HEK293 (cell line): ENCODE results near the gene ZNF611.

Experiments used
- YY1 ChIP-seq: fragments of 450-650 bp; formaldehyde crosslinking; IDR thresholded peaks from 2 replicates; pipeline ENCODE4 v1.5.1; 2018; ENCODE audit warnings: missing biosample characterization, missing genetic modification characterization
- ZNF248 ChIP-seq: fragments of 450-650 bp; formaldehyde crosslinking; IDR thresholded peaks from 2 replicates; pipeline ENCODE4 v1.5.1; 2017; ENCODE audit warnings: missing biosample characterization, missing genetic modification characterization
- TF ChIP-seq, protein P1 (sequence below): fragments of 450-650 bp; formaldehyde crosslinking; IDR thresholded peaks from 2 replicates; pipeline ENCODE4 v1.5.1; 2016; ENCODE audit warnings: missing biosample characterization, missing genetic modification characterization
- TF ChIP-seq, protein P2 (sequence below): sonication (generic); formaldehyde crosslinking; IDR thresholded peaks from 2 replicates; pipeline ENCODE4 v1.8.1; 2022; ENCODE audit warnings: mild to moderate bottlenecking, moderate library complexity, missing genetic modification reagents
- TF ChIP-seq, protein P3 (sequence below): fragments of 450-650 bp; formaldehyde crosslinking; conservative IDR thresholded peaks from 2 replicates; pipeline ENCODE4 v1.5.1; 2016; ENCODE audit warnings: low read depth, missing biosample characterization, missing genetic modification characterization

DNA sequence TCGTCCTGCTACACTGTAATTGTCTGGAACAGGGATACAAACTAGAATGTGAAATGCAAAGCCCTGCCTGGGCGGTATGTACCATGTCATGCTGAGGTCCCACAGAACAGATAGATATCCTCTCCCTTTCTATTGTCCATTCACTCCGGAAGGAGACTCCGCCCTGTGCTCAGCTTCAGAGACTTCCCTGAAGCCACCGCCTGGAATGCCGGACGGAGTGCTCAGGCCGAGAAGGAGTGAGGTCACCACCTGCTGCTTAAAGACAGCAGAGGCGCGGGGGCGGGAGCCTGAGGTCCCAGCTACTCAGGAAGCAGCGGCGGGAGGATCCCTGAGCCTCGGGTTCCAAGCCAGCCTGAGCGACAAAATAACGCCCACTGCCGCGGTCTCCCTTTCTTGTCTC, 890 bp upstream of the ZNF611 start:
- TF ChIP-seq, protein P1, sequence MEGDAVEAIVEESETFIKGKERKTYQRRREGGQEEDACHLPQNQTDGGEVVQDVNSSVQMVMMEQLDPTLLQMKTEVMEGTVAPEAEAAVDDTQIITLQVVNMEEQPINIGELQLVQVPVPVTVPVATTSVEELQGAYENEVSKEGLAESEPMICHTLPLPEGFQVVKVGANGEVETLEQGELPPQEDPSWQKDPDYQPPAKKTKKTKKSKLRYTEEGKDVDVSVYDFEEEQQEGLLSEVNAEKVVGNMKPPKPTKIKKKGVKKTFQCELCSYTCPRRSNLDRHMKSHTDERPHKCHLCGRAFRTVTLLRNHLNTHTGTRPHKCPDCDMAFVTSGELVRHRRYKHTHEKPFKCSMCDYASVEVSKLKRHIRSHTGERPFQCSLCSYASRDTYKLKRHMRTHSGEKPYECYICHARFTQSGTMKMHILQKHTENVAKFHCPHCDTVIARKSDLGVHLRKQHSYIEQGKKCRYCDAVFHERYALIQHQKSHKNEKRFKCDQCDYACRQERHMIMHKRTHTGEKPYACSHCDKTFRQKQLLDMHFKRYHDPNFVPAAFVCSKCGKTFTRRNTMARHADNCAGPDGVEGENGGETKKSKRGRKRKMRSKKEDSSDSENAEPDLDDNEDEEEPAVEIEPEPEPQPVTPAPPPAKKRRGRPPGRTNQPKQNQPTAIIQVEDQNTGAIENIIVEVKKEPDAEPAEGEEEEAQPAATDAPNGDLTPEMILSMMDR (tag by site-specific recombination): no peak
- TF ChIP-seq, protein P2, sequence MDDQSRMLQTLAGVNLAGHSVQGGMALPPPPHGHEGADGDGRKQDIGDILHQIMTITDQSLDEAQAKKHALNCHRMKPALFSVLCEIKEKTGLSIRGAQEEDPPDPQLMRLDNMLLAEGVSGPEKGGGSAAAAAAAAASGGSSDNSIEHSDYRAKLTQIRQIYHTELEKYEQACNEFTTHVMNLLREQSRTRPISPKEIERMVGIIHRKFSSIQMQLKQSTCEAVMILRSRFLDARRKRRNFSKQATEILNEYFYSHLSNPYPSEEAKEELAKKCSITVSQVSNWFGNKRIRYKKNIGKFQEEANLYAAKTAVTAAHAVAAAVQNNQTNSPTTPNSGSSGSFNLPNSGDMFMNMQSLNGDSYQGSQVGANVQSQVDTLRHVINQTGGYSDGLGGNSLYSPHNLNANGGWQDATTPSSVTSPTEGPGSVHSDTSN (CRISPR knock-in tag): no peak
- no peak for TF ChIP-seq ZNF248 (tag by site-specific recombination)
- no peak for TF ChIP-seq YY1
- TF ChIP-seq, protein P3, sequence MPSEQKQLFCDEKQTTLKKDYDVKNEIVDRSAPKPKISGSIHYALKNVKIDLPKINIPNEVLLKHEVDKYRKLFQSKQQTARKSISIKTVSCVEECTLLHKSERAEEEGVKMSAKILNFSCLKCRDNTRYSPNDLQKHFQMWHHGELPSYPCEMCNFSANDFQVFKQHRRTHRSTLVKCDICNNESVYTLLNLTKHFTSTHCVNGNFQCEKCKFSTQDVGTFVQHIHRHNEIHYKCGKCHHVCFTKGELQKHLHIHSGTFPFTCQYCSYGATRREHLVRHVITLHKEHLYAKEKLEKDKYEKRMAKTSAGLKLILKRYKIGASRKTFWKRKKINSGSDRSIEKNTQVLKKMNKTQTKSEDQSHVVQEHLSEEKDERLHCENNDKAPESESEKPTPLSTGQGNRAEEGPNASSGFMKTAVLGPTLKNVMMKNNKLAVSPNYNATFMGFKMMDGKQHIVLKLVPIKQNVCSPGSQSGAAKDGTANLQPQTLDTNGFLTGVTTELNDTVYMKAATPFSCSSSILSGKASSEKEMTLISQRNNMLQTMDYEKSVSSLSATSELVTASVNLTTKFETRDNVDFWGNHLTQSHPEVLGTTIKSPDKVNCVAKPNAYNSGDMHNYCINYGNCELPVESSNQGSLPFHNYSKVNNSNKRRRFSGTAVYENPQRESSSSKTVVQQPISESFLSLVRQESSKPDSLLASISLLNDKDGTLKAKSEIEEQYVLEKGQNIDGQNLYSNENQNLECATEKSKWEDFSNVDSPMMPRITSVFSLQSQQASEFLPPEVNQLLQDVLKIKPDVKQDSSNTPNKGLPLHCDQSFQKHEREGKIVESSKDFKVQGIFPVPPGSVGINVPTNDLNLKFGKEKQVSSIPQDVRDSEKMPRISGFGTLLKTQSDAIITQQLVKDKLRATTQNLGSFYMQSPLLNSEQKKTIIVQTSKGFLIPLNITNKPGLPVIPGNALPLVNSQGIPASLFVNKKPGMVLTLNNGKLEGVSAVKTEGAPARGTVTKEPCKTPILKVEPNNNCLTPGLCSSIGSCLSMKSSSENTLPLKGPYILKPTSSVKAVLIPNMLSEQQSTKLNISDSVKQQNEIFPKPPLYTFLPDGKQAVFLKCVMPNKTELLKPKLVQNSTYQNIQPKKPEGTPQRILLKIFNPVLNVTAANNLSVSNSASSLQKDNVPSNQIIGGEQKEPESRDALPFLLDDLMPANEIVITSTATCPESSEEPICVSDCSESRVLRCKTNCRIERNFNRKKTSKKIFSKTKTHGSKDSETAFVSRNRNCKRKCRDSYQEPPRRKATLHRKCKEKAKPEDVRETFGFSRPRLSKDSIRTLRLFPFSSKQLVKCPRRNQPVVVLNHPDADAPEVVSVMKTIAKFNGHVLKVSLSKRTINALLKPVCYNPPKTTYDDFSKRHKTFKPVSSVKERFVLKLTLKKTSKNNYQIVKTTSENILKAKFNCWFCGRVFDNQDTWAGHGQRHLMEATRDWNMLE (tag by site-specific recombination): no peak
